ENCODE measurements around the gene EIF6.

- TF ChIP-seq CTCF (IDR thresholded peaks at IDR 0.05): no peak
- TF ChIP-seq POLR2A (IDR thresholded peaks at IDR 0.05): no peak
Observed at GRCh38 chr20:35238735-35239134, 45.8 kb downstream of the EIF6 start.

All from esophagus squamous epithelium (tissue), 4 donors.